HG03469 (cell line): Measurements from ENCODE around the gene TARBP2.

Experiments
- ATAC-seq: cut with Tn5 transposase; IDR thresholded peaks from one replicate; pipeline ENCODE4 v1.9.1; 2021; ENCODE audit warnings: mild to moderate bottlenecking, moderate library complexity, moderate number of reproducible peaks; ENCODE audit not compliant: unreplicated experiment

The TARBP2 gene

DNA sequence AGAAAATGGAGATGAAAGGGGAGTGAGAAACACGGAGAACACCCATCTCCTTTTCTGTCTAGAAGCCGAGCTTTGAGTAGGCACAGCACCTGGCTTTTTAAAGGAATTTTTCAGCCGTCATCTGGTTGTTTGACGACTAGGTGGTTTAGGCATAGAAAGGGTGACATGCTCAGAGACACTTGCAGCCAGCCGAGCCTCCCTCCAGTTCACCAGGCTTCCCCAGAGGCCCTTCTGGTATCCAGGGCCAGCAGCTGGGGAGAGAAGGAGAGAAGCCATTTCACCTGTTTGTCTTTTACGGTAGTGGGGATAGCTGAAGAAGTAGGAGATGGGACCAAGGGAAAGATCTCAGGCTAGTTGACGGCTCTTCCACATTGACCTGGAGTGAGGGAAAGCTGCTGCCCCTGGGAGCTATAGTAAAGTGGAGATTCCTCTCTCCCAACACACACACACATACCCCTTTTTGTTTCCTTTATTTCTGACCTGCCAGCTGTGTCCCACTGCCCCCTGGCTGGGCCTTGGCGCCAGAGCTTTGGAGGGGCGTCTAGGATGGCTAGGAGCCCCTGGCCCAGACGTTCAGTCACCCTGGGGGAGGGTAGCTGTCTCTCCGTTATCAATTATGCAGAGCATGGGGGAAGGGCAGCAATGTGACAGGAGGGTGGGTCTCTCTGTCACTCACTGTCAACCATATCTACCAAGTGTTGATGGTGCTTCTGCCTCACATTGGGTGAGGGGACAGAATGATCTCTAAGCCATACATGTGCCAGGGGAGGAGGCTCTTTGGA, 7.3 kb upstream of the TARBP2 start:
- ATAC-seq, result no peak

DNA sequence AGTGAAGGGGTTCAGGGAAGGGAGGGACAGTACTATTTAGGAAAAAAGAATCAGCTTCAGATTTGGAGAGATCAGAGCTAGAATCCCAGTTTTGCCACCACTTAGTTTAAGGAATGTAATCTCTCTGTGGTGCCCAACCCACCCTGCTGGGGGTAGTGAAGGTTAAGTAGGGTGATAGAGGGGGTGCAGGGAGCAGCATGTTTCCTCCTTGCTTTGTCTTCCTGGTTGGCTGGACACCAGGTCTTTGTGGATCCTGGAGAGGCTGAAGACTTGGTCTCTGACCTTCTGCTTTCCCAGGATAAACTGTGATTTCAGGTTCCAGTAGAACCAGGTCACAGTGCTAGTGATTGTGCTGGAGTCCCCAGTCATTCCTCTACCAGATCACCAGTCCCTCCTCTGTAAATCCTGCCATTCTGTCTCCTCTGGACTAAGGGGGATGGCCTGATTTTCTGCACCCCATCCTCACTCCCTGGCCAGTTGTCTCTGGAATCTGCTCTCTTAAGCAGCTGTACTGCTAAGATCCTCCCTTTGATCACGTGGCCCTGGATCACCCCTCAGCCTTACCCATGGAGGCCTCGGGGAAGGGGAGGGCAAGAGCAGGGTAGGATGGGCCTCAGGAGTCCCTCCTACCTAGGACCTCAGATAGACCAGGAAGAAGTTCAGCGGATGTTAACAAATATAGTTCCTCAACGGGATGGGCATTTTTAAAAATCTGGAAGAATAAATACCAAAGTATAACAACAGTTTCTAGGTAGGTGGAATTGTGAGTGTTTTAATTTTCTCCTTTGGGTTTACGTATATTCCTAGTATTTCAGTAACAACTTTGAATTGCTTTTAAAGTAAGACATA, 5.0 kb upstream of the TARBP2 start:
- no peak for ATAC-seq

DNA sequence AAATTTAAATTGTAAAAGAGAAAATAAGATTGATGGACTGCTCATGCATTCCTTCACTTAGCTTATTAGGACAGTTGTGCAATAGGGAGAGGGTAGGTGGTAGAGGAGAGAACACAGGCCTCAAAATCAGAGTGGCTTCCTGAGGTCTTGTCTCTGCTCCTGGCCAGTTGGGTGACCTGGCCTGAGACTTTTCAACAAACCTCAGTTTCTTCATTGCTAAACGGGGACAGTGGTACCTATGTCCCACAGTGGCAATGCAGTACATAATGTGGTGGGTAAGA, 4.4 kb upstream of the TARBP2 start:
- ATAC-seq, result no peak

DNA sequence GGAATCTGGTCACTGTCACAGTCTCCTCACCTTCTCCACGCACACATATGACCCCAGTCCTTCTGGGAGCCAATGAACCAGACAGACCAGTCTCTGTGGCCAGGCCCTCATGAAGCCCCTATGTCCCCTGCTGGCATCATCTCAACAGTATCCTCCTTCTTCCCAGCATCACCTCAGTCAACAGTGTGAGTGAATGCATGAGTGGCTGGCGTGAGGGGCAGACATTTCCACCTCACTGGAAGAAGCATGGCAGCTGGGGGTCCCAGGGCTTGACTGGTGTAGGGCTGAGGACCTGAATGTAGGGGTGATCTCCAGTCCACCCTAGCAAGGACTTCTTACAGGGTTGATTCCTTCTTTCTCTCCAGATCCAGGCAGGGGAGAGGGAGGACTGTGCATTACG, 3.6 kb upstream of the TARBP2 start:
- ATAC-seq, result no peak

DNA sequence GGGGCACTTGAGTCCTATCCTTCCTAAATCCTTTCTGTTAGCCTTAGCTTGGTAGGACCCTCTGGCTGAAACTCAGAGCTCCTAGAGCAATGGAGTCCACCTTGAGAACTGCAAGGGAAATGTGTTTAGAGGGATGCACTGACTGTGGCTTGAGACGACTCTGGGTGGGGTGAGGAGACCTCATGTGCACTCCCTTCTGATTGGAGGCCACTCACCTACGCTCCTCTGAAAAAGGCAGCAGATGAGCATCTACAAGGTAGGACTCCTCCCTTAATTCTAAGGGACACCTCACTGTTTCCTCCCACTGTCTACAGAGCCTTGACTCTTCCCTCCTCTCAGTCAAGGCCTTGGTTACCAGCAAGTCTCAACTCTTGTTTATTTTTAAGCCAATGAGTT, 2.9 kb upstream of the TARBP2 start:
- ATAC-seq, result no peak

DNA sequence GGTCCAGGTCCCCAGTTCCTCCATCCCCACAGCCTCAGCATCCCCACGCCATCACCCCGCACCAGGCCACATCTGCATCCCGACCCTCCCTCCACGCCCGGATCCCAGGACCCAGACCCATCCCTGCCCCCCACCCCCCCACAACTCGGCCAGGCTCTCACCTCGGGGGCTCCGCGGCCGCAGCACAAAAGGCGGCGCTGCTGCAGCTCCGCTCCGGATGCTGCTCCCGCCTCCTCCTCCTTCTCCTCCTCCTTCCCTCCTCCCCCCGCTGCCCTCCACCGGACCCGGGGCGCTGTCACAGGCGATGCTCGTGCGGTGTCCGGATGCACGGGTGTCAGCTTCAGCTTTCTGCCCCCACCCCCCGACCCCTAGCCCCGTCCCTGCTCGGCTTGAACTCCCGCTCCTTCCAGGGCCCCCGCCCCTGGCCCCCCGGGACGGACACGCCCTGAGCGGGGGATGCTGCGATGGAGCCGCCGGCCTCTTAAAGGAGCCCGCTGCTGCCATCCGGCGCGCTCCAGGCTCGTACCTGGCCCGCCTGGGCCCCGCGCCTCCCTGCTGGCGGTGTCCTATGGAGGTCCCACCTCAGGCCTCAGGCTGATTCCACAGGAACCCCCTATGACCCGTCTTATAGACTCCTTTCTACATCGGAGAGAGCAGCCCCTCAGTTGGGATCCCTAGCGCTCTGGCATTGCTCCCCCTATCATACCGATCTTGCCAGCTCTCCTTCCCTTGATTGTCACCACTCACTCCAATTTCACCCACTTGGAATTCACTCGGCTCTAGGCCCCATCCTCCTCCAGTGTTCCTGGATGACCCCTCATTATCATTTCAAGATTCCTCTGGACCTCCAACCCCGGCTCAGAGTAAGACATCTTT, 1.6 kb upstream of the TARBP2 start, which contains the start of gene MAP3K12:
Gene MAP3K12, minus strand, starts transcription at position 193 of the 876 bp plus-strand sequence. CDS start 12,067 bp downstream, outside the sequence.
- ATAC-seq, result no peak

DNA sequence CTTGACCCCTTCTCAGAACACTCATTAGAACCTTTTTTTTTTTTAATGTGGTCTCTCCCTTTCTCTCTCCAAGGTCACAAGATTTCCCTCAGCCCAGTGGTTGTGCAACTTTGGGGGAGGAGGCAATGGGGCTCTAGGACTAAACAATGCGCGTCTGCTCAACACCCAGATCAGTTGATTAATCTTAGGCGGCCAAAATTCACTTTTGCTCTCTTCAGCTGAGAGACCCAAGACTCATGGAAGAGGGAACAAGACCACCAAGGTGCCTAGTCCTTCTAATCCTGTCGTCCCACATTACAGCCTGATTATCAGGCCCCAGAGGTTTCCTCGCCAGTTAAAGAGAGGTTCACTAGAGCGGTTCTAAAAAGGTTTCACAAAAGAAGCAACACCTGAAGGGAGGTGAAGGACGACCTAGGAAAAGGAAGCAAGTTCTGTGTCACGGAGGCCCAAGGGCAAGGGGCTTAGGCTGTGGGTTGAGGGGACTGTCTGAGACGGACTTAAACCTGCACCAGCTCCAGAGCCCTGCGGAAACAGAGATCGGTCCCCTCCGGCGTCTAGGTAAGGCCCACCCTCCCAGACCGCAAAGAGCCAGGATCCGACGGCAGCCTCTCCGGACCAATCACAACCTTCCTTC, 824 bp upstream of the TARBP2 start:
- ATAC-seq, result no peak

DNA sequence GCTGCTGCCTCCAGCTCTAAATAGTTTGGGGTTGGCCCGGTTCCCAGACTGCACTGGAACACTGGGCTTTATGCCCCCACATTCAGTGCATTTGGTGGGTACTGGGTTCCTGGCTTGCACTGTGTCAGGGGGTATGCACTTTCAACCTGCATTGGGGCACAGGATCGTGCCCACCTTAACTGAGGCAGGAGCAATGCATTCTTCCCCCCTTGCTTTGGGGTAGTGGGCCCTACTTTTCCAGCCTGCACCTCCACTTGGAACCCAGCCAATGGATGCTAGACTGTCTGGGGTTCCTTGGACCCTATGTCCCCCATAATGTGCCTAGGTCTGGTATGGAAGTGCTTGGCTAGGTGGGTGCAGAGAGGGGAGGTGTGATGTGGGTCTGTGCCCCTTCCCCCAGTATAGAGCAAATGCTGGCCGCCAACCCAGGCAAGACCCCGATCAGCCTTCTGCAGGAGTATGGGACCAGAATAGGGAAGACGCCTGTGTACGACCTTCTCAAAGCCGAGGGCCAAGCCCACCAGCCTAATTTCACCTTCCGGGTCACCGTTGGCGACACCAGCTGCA, 615 bp downstream of the TARBP2 start:
- no peak for ATAC-seq

DNA sequence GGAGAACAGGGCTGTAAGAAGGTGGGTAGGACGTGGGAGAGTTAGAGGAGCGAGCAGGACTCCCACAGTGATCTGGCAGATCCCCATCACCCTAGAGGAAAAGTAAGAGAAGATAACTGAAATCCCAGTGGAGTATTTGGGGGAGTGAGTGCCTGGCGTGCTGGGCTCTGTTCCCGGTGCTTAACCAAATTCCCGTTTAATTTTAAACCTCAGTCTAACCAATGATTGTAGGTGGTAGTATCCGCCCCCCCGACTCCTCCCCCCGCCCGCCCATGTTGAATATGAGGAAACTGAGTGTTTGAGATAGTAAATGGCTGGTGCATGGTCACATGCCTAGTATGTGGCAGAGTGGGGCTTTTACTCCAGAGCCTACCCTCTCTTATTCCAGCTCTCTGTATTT, 1.2 kb downstream of the TARBP2 start:
- no peak for ATAC-seq

DNA sequence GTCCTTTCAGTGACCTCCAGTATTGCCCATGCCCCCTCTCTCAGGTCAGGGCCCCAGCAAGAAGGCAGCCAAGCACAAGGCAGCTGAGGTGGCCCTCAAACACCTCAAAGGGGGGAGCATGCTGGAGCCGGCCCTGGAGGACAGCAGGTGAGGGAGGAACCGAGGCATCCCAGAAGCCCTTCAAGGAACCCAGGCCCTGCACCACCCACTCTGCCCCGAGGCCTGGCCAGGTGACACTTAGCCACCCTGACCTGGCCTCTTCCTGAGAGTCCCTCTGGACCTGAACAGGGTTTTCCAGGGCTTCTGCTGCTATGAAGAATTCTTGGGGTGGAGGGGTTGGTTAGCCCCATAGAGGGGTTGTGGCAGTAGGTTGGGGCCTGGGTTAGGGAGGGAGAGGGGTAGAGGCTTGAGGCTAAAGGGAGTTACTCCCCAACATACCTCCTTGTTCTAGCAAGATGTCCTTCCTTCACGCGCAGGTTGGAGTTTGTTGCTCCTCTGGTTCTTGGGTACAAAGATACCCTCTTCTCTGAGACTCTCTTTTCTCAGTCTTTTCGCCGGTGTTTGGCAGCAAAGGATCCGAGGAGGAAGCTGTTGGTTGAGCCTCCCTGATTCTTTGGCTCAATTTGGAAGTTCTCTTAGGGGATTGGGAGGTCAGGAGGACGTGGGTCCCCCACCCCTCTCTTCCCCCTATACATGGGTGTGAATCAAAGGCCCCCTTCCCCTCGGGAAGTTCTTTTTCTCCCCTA, 2.1 kb downstream of the TARBP2 start:
- no peak for ATAC-seq

DNA sequence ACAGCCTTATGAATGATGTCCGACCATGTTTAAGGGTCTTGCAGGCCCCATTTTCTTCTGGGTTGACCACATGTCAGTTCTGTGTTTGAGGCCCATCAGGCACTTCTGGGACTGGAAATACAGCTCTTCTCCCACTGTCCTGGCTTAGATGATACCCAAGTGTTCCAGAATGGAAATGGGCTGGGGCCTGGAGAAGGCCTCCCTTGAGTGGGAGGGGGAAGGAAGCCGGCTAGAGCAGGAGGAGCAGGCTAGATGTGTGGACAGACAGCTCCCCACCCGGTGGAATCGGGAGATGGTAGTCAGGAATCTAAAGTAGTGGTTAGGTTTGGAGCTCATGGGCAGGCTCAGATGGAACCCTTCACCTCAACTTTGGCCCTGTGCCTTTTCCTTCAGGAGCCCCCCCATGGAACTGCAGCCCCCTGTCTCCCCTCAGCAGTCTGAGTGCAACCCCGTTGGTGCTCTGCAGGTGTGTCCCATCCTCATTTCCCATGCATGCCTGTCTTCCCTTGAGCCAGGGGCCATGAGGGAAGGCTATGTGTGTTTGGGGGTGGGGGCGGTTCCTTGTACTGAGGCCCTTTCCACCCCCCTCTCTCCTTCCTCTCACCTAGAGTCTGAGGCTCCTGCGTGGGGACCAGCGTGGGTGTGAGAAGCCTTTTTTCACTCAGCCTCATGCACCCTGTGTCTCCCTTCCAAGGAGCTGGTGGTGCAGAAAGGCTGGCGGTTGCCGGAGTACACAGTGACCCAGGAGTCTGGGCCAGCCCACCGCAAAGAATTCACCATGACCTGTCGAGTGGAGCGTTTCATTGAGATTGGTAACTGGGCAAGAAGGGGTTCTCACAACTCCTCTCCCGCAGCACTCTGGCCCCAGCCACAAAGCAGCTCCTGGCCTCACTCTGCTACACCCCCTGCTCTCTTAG, 3.2 kb downstream of the TARBP2 start:
- no peak for ATAC-seq

DNA sequence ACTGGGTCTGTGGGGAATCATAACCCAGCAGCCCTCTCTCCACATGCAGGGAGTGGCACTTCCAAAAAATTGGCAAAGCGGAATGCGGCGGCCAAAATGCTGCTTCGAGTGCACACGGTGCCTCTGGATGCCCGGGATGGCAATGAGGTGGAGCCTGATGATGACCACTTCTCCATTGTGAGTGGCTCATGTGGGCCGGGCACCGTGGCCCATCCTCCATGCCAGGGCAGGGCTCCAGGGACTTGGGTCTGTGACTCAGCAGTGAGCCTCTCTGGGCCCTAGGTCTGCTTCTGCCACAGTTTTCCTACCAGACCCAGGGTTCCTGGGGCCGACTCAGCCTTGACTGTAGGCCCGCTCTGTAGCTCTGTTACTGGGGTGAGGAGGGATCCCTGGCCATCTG, 4.0 kb downstream of the TARBP2 start:
- no peak for ATAC-seq

DNA sequence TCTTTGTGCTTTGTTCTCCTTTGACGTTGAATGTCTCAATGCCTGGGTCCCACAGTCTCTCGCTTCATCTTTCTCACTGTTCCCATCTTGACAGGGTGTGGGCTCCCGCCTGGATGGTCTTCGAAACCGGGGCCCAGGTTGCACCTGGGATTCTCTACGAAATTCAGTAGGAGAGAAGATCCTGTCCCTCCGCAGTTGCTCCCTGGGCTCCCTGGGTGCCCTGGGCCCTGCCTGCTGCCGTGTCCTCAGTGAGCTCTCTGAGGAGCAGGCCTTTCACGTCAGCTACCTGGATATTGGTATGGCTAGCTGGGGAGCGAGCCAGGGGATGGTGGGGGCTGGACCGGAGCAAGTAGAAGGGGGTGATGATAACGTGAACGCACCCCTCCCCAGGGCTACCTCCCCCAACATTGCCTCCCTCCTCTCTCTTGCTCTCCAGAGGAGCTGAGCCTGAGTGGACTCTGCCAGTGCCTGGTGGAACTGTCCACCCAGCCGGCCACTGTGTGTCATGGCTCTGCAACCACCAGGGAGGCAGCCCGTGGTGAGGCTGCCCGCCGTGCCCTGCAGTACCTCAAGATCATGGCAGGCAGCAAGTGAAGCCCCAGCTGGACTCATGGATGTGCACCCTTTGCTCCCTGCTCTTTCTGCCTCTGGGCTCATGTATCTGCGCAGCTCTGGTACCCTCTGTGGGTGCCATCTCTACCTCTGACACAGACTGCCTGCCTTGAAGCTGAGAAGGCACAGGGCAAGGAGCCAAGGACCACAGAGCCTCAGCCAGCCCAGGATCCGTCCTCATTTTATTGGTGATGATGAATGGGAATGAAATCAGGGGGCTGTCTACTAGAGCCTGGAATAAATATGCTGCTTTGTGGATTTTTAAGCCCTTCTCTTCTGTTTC, 4.7 kb downstream of the TARBP2 start:
- no peak for ATAC-seq

DNA sequence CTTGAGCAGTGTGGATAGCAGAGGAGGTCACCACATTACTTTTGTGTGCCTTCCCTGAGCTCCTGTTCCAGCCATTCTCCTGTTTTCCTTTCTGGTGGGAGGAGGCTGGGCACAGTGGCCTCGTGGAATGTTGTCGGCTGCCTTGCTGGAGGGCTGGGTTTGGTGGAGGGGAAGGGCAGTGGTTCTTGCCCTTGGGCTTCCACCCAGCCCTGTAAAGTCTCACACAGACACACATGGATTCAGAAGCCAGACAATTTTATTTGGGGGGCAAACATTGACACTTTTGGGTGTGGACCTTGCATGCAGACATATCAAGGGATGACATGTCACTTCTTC, 5.3 kb downstream of the TARBP2 start:
- no peak for ATAC-seq

DNA sequence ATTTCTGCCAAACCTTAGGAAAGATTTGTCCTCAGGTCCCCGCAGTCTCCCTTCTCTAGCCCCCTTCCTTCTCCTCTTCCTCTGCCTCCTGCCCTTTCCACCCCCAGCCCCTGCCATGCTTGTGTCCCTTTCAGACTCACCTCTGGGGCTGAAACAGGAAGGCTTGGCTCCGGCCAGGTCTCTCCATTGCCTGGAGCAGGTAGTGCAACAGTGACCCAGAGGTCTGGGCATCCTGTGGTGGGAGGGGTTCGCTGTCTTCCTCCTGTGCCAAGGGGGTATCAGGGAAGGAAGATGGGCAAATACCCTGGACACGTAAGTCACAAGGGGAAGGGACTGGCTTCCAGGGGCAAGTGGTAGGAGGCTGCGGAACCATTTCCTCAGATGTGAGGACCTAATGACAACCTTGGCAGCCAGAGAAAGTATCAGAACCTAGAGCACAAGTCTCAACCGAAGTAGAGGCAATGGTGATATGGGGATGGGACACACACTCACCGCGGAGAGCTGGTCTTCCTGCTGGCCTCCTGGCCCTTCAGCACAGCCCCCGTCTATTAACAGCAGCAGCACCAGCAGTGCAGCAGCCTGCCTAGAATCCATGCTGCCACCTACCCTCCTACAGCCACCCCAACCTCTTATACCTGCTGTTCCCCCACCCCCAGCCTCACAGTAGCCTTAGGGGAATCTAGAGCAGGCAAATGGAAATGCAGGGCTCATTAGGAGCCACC, 6.0 kb downstream of the TARBP2 start, which contains the start of gene NPFF:
Gene NPFF, minus strand, starts transcription at position 604 of the 722 bp plus-strand sequence. Its CDS starts 10 bp downstream, at position 594.
- no peak for ATAC-seq

DNA sequence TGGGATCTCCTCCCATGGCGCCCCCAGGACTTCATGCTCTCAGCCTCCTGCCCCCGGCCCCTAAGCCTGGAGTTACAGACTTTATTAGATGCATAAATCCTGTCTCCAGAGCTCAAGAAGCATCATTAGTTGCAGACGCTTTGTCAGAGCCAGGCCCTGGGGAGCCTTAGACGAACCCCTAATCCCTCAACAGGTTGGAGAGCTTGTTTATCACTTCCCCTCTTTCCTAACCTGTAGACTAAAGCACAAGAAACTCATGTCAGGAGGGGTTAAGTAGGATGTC, 6.5 kb downstream of the TARBP2 start:
- ATAC-seq, result no peak

DNA sequence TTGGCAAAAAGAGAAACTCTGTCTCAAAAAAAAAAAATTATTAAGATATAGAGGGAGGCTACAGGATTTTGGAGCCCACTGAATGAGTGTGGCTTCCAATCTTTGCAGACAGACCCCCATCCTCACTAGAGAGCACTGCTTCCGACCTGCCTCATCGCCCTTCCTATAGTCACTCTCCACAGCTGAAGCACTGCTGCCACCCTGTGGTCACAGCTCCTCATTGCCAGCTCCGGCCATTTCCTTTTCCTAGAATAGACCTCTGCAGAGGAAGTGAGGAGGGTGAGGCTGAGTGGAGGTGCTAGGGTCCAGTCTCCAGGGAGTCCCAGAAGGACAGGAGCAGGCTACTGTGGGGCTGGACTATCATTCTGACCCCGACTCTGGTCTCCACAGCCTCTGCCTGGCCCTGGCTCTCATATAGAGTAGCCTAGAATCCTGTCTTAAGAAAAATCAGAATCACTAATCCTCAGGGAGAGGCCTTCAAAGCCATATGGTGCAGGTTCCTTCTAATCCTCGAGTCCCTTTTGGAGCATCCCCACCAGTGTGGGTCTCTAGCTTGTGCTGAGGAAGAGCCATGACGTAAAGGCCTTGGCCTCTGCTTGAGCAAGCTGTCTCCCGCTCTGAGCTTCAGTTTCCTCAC, 7.6 kb downstream of the TARBP2 start:
- peak; percentile 67 for ATAC-seq
